GM23338 (cell line): ENCODE results near the gene DSG3. TPM values are rescaled to one million over a fixed set of nuclear protein-coding genes. Genes with fewer than 3 reads are reported as not detected.

Experiments
- ATAC-seq: fragments of 200-7000 bp; cut with Tn5 transposase; 3 replicates; pipeline ENCODE4 v1.9.1; 2020
- DNase-seq: peaks from one replicate; pipeline ENCODE4 v3.0.0-alpha.2; 2015; ENCODE audit warnings: low spot score
- H2AFZ ChIP-seq: fragments of 200-600 bp; sonication (generic); 2 replicates; pipeline ENCODE4 v1.8.0; 2016; ENCODE audit warnings: antibody characterized with exemption, mild to moderate bottlenecking, moderate library complexity
- H3F3A ChIP-seq: fragments of 200-600 bp; sonication (generic); replicated peaks from 2 replicates; pipeline ENCODE4 v1.8.0; 2017; ENCODE audit warnings: antibody characterized with exemption, mixed run types, low read depth
- H3K27ac ChIP-seq: fragments of 200-600 bp; sonication (generic); 2 replicates; pipeline ENCODE4 v1.6.1; 2016; ENCODE audit warnings: low read depth
- H3K27me3 ChIP-seq: fragments of 200-600 bp; sonication (generic); 2 replicates; pipeline ENCODE4 v1.8.0; 2016; ENCODE audit warnings: mild to moderate bottlenecking, mixed run types, moderate library complexity; ENCODE audit not compliant: insufficient read depth
- H3K36me3 ChIP-seq: fragments of 200-600 bp; sonication (generic); 2 replicates; pipeline ENCODE4 v1.8.0; 2016; ENCODE audit warnings: mild to moderate bottlenecking; ENCODE audit not compliant: insufficient read depth
- H3K4me1 ChIP-seq: fragments of 200-600 bp; sonication (generic); 2 replicates; pipeline ENCODE4 v1.8.0; 2016; ENCODE audit warnings: mild to moderate bottlenecking, moderate library complexity; ENCODE audit not compliant: insufficient read depth
- H3K4me2 ChIP-seq: fragments of 200-600 bp; sonication (generic); 2 replicates; pipeline ENCODE4 v1.7.1; 2017; ENCODE audit warnings: mixed run types
- H3K4me3 ChIP-seq: fragments of 200-600 bp; sonication (generic); 2 replicates; pipeline ENCODE4 v1.6.1; 2016; ENCODE audit warnings: mixed run types
- H3K79me2 ChIP-seq: fragments of 200-600 bp; sonication (generic); replicated peaks from 2 replicates; pipeline ENCODE4 v1.8.0; 2017; ENCODE audit warnings: mild to moderate bottlenecking; ENCODE audit not compliant: insufficient read depth
- H3K9me2 ChIP-seq: fragments of 200-600 bp; sonication (generic); 2 replicates; pipeline ENCODE4 v1.8.0; 2017; ENCODE audit not compliant: insufficient read depth
- H4K20me1 ChIP-seq: fragments of 200-600 bp; sonication (generic); replicated peaks from 2 replicates; pipeline ENCODE4 v1.8.0; 2017; ENCODE audit warnings: mild to moderate bottlenecking; ENCODE audit not compliant: insufficient read depth
- H3K27ac Mint-ChIP-seq: 2 replicates; pipeline ENCODE4 v1.8.0; 2020; ENCODE audit warnings: inconsistent platforms, mild to moderate bottlenecking, moderate library complexity, mixed read lengths
- H3K27me3 Mint-ChIP-seq: 3 replicates; pipeline ENCODE4 v1.8.0; 2022; ENCODE audit warnings: low read depth, mild to moderate bottlenecking, moderate library complexity, mixed read lengths, inconsistent platforms; ENCODE audit not compliant: insufficient read depth, poor library complexity
- H3K36me3 Mint-ChIP-seq: 3 replicates; pipeline ENCODE4 v1.8.0; 2021; ENCODE audit warnings: low read depth, mild to moderate bottlenecking, inconsistent platforms, moderate library complexity, mixed read lengths
- H3K4me1 Mint-ChIP-seq: 3 replicates; pipeline ENCODE4 v1.8.0; 2020; ENCODE audit warnings: mild to moderate bottlenecking, inconsistent platforms, mixed read lengths
- H3K4me3 Mint-ChIP-seq: 3 replicates; pipeline ENCODE4 v1.8.0; 2021; ENCODE audit warnings: moderate library complexity, mild to moderate bottlenecking, inconsistent platforms, mixed read lengths
- H3K9me3 Mint-ChIP-seq: 3 replicates; pipeline ENCODE4 v1.8.0; 2020; ENCODE audit warnings: moderate library complexity, mild to moderate bottlenecking, inconsistent platforms, mixed read lengths
- CREB1 ChIP-seq: fragments of 250-450 bp; sonication (Bioruptor Pico); IDR thresholded peaks from 2 replicates; pipeline ENCODE4 v1.5.0; 2020; ENCODE audit warnings: low read depth, mild to moderate bottlenecking, moderate library complexity
- EZH2 ChIP-seq: fragments of 200-600 bp; sonication (generic); IDR thresholded peaks from one replicate; pipeline ENCODE4 v1.8.0; 2017; ENCODE audit warnings: antibody characterized with exemption, mild to moderate bottlenecking, low read depth; ENCODE audit not compliant: unreplicated experiment
- EZH2phosphoT487 ChIP-seq: fragments of 200-600 bp; sonication (generic); IDR thresholded peaks from one replicate; pipeline ENCODE4 v1.8.1; 2018; ENCODE audit warnings: antibody characterized with exemption; ENCODE audit not compliant: unreplicated experiment
- JUNB ChIP-seq: IDR thresholded peaks from one replicate; pipeline ENCODE4 v1.6.1; 2016; ENCODE audit warnings: antibody characterized with exemption; ENCODE audit not compliant: unreplicated experiment
- NANOG ChIP-seq: IDR thresholded peaks from 2 replicates; pipeline ENCODE4 v1.6.1; 2016; ENCODE audit warnings: antibody characterized with exemption, borderline replicate concordance
- POLR2AphosphoS5 ChIP-seq: IDR thresholded peaks from 2 replicates; pipeline ENCODE4 v1.6.1; 2016; ENCODE audit warnings: antibody characterized with exemption, low read depth
- STAT1 ChIP-seq: IDR thresholded peaks from one replicate; pipeline ENCODE4 v1.6.1; 2016; ENCODE audit warnings: antibody characterized with exemption; ENCODE audit not compliant: unreplicated experiment
- ZNF331 ChIP-seq: fragments of 250-450 bp; sonication (Bioruptor Pico); IDR thresholded peaks from 2 replicates; pipeline ENCODE4 v1.5.0; 2020; ENCODE audit warnings: low read depth, mild to moderate bottlenecking, moderate library complexity
- polyA plus RNA-seq: library from polyadenylated mRNA; unstranded; fragments of >200 nt; fragmentation: Nextera tagmentation; extraction: Ambion mirVana; gene quantifications from 2 replicates; pipeline ENCODE4 v1.2.1, GENCODE V29; 2016
- total RNA-seq: library from RNA; depleted of rRNA; stranded (reverse); fragments of >200 nt; shearing (Covaris generic); gene quantifications from 2 replicates; pipeline ENCODE4 v1.2.3, GENCODE V29; 2014
- TF ChIP-seq, protein P1 (sequence below): IDR thresholded peaks from one replicate; pipeline ENCODE4 v1.6.1; 2018; ENCODE audit warnings: antibody characterized with exemption; ENCODE audit not compliant: unreplicated experiment
- TF ChIP-seq, protein P2 (sequence below), 2 experiments: fragments of 200-600 bp in 1 of 2; sonication (generic) in 1 of 2; conservative IDR thresholded peaks; 2 replicates each; pipeline versions ENCODE4 v1.5.1 to v1.6.1; 2016 to 2017; ENCODE audit warnings: antibody characterized with exemption in 2 of 2, low read depth in 2 of 2, mild to moderate bottlenecking in 2 of 2, moderate library complexity in 1 of 2

The DSG3 gene
- total and polyA plus RNA-seq, 2 experiments from 2014 or later: 0.05 to 0.24 TPM

DNA sequence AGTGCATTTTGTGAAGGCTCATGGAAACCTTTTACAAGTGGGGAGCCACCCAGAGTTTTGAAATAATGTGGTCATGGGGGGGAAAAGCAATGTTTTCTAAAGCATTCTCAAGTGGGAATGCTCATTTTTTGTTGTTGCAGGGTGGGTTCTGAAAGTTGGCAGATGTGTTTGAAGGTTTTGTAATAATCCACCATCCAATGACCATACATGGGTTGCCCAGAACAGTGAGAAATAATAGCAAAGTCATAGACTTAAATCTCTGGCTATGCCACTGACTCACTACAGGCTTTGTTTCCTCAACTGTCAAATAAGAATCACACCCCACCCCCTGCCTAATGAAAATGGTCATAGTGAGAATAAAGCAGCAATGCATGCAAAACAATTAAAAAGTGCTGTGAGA, 2.9 kb downstream of the DSG3 start (continued):
- TF ChIP-seq, protein P1, sequence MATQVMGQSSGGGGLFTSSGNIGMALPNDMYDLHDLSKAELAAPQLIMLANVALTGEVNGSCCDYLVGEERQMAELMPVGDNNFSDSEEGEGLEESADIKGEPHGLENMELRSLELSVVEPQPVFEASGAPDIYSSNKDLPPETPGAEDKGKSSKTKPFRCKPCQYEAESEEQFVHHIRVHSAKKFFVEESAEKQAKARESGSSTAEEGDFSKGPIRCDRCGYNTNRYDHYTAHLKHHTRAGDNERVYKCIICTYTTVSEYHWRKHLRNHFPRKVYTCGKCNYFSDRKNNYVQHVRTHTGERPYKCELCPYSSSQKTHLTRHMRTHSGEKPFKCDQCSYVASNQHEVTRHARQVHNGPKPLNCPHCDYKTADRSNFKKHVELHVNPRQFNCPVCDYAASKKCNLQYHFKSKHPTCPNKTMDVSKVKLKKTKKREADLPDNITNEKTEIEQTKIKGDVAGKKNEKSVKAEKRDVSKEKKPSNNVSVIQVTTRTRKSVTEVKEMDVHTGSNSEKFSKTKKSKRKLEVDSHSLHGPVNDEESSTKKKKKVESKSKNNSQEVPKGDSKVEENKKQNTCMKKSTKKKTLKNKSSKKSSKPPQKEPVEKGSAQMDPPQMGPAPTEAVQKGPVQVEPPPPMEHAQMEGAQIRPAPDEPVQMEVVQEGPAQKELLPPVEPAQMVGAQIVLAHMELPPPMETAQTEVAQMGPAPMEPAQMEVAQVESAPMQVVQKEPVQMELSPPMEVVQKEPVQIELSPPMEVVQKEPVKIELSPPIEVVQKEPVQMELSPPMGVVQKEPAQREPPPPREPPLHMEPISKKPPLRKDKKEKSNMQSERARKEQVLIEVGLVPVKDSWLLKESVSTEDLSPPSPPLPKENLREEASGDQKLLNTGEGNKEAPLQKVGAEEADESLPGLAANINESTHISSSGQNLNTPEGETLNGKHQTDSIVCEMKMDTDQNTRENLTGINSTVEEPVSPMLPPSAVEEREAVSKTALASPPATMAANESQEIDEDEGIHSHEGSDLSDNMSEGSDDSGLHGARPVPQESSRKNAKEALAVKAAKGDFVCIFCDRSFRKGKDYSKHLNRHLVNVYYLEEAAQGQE: no peak
- TF ChIP-seq, protein P2, sequence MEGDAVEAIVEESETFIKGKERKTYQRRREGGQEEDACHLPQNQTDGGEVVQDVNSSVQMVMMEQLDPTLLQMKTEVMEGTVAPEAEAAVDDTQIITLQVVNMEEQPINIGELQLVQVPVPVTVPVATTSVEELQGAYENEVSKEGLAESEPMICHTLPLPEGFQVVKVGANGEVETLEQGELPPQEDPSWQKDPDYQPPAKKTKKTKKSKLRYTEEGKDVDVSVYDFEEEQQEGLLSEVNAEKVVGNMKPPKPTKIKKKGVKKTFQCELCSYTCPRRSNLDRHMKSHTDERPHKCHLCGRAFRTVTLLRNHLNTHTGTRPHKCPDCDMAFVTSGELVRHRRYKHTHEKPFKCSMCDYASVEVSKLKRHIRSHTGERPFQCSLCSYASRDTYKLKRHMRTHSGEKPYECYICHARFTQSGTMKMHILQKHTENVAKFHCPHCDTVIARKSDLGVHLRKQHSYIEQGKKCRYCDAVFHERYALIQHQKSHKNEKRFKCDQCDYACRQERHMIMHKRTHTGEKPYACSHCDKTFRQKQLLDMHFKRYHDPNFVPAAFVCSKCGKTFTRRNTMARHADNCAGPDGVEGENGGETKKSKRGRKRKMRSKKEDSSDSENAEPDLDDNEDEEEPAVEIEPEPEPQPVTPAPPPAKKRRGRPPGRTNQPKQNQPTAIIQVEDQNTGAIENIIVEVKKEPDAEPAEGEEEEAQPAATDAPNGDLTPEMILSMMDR (conservative IDR thresholded peaks at IDR 0.05; ENCODE audit: low read depth in 2 of 2): no peak
- TF ChIP-seq NANOG: no peak
- TF ChIP-seq EZH2: no peak
- TF ChIP-seq ZNF331 (CRISPR knock-in tag): no peak
- no peak for TF ChIP-seq STAT1

DNA sequence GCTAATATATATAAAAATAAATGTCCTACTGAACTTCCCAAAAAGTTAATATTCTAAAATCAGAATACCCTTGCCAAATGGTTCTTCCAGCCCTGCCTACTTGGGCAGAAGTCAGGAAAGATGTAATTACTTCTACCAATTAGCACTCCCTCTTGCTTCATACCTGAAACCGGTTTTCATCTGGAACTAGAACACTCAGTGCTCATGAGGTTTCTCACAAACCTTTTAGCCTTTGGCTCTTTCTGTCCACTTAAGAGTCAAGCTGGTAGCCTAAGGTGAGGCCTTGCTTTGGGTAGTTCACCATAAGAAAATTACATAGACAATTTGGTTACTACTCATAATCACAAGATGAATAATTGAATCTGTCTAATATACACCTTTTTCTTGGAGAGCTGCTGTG, 4.1 kb downstream of the DSG3 start:
- DNase-seq: no peak
- Mint-ChIP-seq H3K9me3 (no peaks in the 10 kb centered on the region), H3K4me1 (peaks cover 5% of the 10 kb centered on the region; the same call in 2 of the 3 replicates), H3K4me3 (no peak overlapping the region), H3K27ac (no peak overlapping the region), H3K36me3 (no peaks in the 10 kb centered on the region), H3K27me3 (no peaks in the 10 kb centered on the region)
- Histone ChIP-seq H4K20me1 (no peaks in the 10 kb centered on the region), H3K79me2 (no peaks in the 10 kb centered on the region), H3K9me2 (no peaks in the 10 kb centered on the region), H3K27me3 (no peaks in the 10 kb centered on the region), H3K36me3 (no peaks in the 10 kb centered on the region), H3K4me1 (no peaks in the 10 kb centered on the region), H3K27ac (no peak overlapping the region), H3K4me3 (no peak overlapping the region), H2AFZ (no peak overlapping the region), H3F3A (no peaks in the 10 kb centered on the region), H3K4me2 (no peak overlapping the region)
- ATAC-seq: no peak
- TF ChIP-seq POLR2AphosphoS5 (no peak), EZH2phosphoT487 (no peak), JUNB (no peak), NANOG (no peak), STAT1 (no peak), CREB1 (CRISPR knock-in tag) (no peak)
- TF ChIP-seq, protein P1: no peak
- TF ChIP-seq, protein P2 (conservative IDR thresholded peaks at IDR 0.05; ENCODE audit: low read depth in 2 of 2): no peak
